PC-3 (cell line): Measurements from ENCODE around the gene CCSER1.

Experiments
- EZH2phosphoT487 ChIP-seq: fragments of 300-600 bp; sonication (generic); IDR thresholded peaks from 2 replicates; pipeline ENCODE4 v1.6.1; 2018; ENCODE audit warnings: mild to moderate bottlenecking, antibody characterized with exemption, low read length, borderline replicate concordance
- TF ChIP-seq, protein P1 (sequence below): fragments of 300-600 bp; sonication (generic); conservative IDR thresholded peaks from 2 replicates; pipeline ENCODE4 v1.5.1; 2017; ENCODE audit warnings: antibody characterized with exemption, low read depth, mild to moderate bottlenecking, low read length

DNA sequence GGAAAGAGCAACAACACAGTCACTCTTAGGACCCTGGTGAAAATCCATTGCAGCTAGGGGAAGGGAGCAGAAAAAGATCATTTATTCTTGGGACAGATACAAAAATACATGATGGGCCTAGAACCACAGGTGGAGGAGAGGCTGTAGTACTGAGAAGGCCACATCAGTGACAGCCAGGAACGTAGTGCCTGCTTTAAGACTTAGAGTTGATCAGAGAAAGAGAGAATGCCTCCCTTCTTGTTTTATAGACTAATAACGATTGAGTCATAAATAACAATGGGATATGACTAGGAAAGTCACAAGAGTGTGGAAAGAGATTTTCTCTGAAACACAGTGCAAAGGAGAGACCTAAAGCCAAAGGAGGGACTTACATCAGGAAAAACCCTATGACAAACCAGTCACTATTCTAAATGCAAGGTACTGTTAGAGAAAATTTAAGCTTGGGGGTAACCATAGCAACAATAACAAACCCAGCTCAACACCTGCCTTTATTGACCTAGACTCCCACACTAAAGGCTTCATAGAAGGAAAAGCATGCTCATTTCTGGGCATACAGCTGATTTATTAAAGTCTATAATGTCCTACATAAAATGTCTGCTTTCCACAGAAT lies 1161.6 kb downstream of the CCSER1 start:
- TF ChIP-seq, protein P1, sequence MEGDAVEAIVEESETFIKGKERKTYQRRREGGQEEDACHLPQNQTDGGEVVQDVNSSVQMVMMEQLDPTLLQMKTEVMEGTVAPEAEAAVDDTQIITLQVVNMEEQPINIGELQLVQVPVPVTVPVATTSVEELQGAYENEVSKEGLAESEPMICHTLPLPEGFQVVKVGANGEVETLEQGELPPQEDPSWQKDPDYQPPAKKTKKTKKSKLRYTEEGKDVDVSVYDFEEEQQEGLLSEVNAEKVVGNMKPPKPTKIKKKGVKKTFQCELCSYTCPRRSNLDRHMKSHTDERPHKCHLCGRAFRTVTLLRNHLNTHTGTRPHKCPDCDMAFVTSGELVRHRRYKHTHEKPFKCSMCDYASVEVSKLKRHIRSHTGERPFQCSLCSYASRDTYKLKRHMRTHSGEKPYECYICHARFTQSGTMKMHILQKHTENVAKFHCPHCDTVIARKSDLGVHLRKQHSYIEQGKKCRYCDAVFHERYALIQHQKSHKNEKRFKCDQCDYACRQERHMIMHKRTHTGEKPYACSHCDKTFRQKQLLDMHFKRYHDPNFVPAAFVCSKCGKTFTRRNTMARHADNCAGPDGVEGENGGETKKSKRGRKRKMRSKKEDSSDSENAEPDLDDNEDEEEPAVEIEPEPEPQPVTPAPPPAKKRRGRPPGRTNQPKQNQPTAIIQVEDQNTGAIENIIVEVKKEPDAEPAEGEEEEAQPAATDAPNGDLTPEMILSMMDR = no peak
- no peak for TF ChIP-seq EZH2phosphoT487
